ENCODE measurements around the gene PPP5C. TPM values are rescaled to one million over a fixed set of nuclear protein-coding genes. Genes with fewer than 3 reads are reported as not detected.
"Not testable (repeated sequence)": the region's sequence is repeated elsewhere in the genome, so short reads cannot be mapped to it uniquely, and the experiment has no call there.

PPP5C gene
- total RNA-seq, 4 donors from 2014 or later = 32.0 to 63.1 (median 48.4) TPM

DNA sequence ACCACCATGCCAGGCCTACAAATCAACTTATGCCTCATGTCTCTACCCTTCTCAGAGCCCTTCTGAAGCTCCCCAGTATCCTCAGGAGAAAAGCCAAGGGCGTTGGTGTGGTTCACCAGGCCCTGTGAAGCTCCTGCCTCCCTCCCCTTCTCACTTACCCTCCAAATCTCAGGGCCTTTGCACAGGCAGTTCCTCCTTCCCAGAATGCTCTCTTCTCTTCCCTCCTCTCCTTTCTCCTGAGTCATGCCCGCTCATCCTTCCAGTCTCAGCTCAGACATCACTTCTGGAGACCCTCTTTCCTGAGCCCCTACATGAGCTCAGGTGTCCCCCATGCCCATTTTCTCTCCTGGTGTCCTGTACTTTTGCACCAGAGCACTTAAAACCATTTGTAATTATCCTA lies 29.5 kb upstream of the PPP5C start:
- WGBS, 2 donors = 68 to 76% methylated on average over 2 of the region's 2 CpGs
- H3K4me3 ChIP-seq (ENCODE audit: low read depth, poor library complexity, severe bottlenecking) = no peak overlapping the region
- no peak for DNase-seq (ENCODE audit: low spot score in 2 of 2)
- intact Hi-C loops (cut with DNase I; ENCODE audit: low total_unique reads) = no loop called here
- TF ChIP-seq POLR2A (IDR thresholded peaks at IDR 0.05) (no peak), CTCF (IDR thresholded peaks at IDR 0.05) (no peak)

DNA sequence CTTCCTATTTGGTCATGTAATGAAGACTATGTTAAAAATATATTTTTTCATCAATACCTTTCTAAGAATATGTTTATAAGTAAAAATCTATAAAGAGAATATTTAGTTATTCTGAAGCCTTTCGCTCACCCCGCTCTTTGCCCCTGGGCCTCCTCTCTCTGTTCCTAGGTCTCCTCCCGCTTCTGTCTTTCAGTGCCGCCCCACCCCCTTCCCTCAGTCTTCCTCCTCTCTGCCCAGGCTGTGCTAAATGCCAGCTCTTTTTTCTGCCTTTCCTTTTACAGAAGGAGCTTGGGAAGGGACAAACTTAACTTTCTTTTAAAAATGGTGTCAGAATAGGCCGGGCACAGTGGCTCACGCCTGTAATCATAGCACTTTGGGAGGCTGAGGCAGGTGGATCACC lies 27.3 kb upstream of the PPP5C start:
- DNase-seq (ENCODE audit: low spot score in 2 of 2) = no peak
- intact Hi-C loops (cut with DNase I; ENCODE audit: low total_unique reads) = no loop called here
- WGBS, 2 donors = 71 to 84% methylated on average over 6 of the region's 6 CpGs
- TF ChIP-seq POLR2A (IDR thresholded peaks at IDR 0.05) (no peak), CTCF (IDR thresholded peaks at IDR 0.05) (no peak)
- no peak overlapping the region for H3K4me3 ChIP-seq (ENCODE audit: low read depth, poor library complexity, severe bottlenecking)

GRCh38 chr19:46320559-46320958 lies 26.3 kb upstream of the PPP5C start:
- DNase-seq (ENCODE audit: low spot score in 2 of 2) = no peak
- WGBS, 2 donors = 92 to 93% methylated on average over 5 of the region's 5 CpGs
- TF ChIP-seq POLR2A (IDR thresholded peaks at IDR 0.05) (no peak), CTCF (IDR thresholded peaks at IDR 0.05) (no peak)

DNA sequence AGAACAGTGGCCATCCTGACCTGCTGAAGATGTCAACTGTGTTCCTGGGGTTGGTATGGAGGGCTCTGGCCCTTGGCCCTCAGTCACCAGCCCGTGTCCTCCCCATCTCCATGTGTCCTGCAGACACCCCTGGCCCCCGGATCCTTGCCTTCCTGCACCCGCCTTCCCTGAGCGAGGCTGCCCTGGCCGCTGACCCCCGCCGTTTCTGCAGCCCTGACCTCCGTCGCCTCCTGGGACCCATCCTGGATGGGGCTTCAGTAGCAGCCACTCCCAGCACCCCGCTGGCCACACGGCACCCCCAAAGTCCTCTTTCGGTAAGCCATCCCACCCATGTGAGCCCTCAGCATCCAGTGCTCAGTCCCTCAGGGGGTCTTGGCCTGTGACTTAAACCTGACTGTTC lies 25.2 kb upstream of the PPP5C start:
- H3K4me3 ChIP-seq (ENCODE audit: low read depth, poor library complexity, severe bottlenecking) = no peak overlapping the region
- intact Hi-C loops (cut with DNase I; ENCODE audit: low total_unique reads) = no loop called here
- 94 to 96% methylated on average over 12 of the region's 12 CpGs for WGBS, 2 donors
- DNase-seq (ENCODE audit: low spot score in 2 of 2) = no peak
- TF ChIP-seq POLR2A (IDR thresholded peaks at IDR 0.05) = no peak

More at GRCh38 chr19:46320559-46320958, 26.3 kb upstream of the PPP5C start:
- intact Hi-C loops (cut with DNase I; ENCODE audit: low total_unique reads) = no loop called here
- H3K4me3 ChIP-seq (ENCODE audit: low read depth, poor library complexity, severe bottlenecking) = no peak overlapping the region

DNA sequence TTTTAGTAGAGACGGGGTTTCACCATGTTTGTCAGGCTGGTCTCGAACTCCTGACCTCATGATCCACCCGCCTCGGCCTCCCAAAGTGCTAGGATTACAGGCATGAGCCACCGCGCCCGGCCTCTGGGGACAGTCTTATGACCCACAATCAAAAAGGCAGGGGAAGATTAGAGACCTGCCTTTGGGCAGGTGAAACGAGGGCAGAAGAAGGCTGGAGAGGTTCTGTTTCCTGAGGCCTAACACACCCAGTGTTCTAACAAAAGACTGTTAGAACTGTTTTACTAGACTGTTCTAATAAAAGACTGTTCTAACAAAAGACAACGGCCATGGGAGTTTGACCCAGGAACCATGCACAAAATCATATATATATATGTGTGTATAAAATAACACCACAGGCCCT lies 23.7 kb upstream of the PPP5C start:
- DNase-seq (ENCODE audit: low spot score in 2 of 2); intact Hi-C loops (cut with DNase I; ENCODE audit: low total_unique reads); H3K4me3 ChIP-seq (ENCODE audit: low read depth, poor library complexity, severe bottlenecking): not testable (repeated sequence)
- WGBS, 2 donors = 88 to 91% methylated on average over 9 of the region's 9 CpGs

DNA sequence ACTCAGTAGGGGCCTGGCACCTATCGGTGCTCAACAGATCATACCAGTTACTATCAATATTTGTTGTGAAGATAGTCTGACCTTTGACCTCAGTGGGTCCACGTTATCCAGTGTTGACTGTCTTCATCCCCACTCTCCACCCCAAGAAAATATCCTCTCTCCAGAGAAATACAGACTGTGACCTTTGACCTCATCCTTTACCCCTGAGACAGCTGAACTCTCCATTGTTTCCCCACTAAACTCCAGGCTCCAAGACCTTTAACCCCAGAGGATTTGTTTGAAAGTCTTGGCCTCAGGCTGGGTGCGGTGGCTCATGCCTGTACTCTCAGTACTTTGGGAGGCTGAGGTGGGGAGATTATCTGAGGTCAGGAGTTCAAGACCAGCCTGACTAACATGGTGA lies 22.6 kb upstream of the PPP5C start:
- intact Hi-C loops (cut with DNase I; ENCODE audit: low total_unique reads) = no loop called here
- no peak overlapping the region for H3K4me3 ChIP-seq (ENCODE audit: low read depth, poor library complexity, severe bottlenecking)
- DNase-seq (ENCODE audit: low spot score in 2 of 2) = no peak
- WGBS, 2 donors = 80 to 90% methylated on average over 3 of the region's 3 CpGs
- TF ChIP-seq CTCF (IDR thresholded peaks at IDR 0.05) (no peak), POLR2A (IDR thresholded peaks at IDR 0.05) (no peak)

DNA sequence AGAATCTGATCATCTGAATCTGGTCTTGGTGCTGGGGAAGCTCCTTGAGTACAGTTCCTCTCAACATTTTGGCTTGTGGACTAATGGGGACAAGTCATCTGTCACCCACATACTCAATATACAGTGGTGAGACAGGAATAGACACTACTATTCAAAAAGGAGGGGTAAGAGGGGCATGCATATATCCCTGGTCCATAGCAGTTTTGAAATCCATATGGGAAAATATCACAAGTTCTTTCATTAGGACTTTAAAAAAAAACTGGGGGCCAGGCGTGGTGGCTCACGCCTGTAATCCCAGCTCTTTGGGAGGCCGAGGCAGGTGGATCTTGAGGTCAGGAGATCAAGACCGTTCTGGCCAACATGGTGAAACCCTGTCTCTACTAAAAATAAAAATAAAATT lies 20.3 kb upstream of the PPP5C start:
- 89 to 92% methylated on average over 4 of the region's 4 CpGs for WGBS, 2 donors
- DNase-seq (ENCODE audit: low spot score in 2 of 2) = no peak
- TF ChIP-seq POLR2A (IDR thresholded peaks at IDR 0.05) (no peak), CTCF (IDR thresholded peaks at IDR 0.05) (no peak)
- no peak overlapping the region for H3K4me3 ChIP-seq (ENCODE audit: low read depth, poor library complexity, severe bottlenecking)
- intact Hi-C loops (cut with DNase I; ENCODE audit: low total_unique reads) = no loop called here

All from lower leg skin (tissue), 4 donors.